Measurements from ENCODE around the gene SERF2.
"Not testable (repeated sequence)": the region's sequence is repeated elsewhere in the genome, so short reads cannot be mapped to it uniquely, and the experiment has no call there.

SERF2 gene

DNA sequence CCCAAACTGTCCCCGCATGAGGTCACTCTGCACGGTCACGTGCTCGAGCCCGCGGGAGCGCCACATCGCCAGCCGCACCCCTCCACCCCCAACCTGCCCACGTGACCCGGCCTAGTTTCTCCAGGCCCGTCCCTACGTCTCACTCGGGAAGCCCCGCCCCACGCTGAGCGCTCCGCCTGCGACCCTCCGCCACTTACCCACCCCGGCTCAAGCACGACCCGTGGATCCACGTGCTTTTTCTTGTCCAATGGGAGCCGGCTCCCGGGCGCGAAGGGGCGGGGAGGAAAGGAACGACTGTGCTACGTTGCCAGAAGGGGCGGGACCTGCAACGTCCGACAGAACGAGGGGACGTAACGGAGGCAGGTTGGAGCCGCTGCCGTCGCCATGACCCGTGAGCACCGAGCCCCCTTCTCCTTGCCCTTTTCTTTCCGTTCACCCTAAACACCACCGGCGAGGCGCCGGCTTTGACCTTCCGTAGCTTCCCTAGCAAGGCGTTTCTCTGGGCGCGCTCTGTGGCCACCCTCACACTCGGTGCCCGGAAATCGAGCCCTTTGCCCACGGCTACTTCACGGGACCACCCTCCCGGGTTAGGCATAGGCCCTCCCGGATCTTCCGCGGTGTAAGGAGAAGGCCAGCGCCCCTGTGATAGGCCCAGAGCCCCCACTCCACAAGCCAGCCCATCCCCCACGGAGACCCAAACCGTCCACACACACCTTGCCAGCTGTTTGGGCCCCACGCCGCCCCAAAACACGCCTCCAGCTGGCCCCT lies at the start of gene SERF2:
SERF2 (plus strand) TSS at position 328 of the 768 bp plus-strand sequence; CDS start at position 385, 57 bp downstream.
- peaks cover 22 to 26% of the 10 kb centered on the region in 2 donors for H3K4me1 ChIP-seq (ENCODE audit: control insufficient read depth in 2 of 2, insufficient read depth in 2 of 2, low read length in 2 of 2)
- peak within 1 kb of the TSS; percentile 99 for H3K27ac ChIP-seq (ENCODE audit: low read depth in 2 of 2, low read length in 2 of 2)
- peak within 1 kb of the TSS; percentile 98 to 99 for H3K4me3 ChIP-seq (ENCODE audit: low read length in 2 of 2)
- H3K27me3 ChIP-seq (ENCODE audit: control insufficient read depth in 2 of 2, insufficient read depth in 2 of 2, low read length in 2 of 2): no peaks in the 10 kb centered on the region
- H3K9ac ChIP-seq (ENCODE audit: low read depth in 1 of 2, low read length in 2 of 2): peak within 1 kb of the TSS; percentile 100
- no peaks in the 10 kb centered on the region for H3K9me3 ChIP-seq (ENCODE audit: control insufficient read depth in 2 of 2, low read length in 2 of 2)
- peaks cover 38 to 40% of the 10 kb centered on the region in 2 donors for H3K36me3 ChIP-seq (ENCODE audit: control insufficient read depth in 2 of 2, insufficient read depth in 2 of 2, low read length in 2 of 2)

DNA sequence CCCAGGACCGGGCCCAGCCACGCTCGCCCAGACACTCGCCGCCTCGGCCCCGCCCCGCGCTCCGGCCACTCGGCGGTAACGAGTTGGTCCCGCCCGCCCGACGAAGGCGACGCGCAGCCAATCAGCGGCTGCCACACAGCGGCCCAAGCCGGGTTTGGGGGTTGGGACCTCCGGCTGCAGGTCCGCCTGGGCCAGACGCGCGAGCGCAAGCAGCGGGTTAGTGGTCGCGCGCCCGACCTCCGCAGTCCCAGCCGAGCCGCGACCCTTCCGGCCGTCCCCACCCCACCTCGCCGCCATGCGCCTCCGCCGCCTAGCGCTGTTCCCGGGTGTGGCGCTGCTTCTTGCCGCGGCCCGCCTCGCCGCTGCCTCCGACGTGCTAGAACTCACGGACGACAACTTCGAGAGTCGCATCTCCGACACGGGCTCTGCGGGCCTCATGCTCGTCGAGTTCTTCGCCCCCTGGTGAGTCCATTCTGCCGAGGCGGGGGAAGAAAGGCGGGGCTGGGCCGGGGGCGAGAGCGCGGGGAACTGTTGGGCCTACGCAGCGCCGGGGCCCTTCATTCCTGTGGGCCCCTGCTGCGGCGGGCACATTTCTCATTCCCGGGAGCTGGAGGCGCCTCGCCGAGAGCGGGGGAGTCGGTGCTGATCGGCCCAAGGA lies 45.7 kb upstream of the SERF2 start, which contains the start of gene PDIA3:
PDIA3 (plus strand) TSS at position 194 of the 658 bp plus-strand sequence; CDS start at position 296, 102 bp downstream.
- H3K4me1 ChIP-seq (ENCODE audit: control insufficient read depth in 2 of 2, insufficient read depth in 2 of 2, low read length in 2 of 2): peaks cover 4 to 10% of the 10 kb centered on the region in 2 donors
- H3K9ac ChIP-seq (ENCODE audit: low read depth in 1 of 2, low read length in 2 of 2): peak within 1 kb of the TSS; percentile 75 to 93

GRCh38 chr15:43746903-43747309 lies 45.2 kb upstream of the SERF2 start:
- Histone ChIP-seq H3K4me1 (ENCODE audit: control insufficient read depth in 2 of 2, insufficient read depth in 2 of 2, low read length in 2 of 2) (peaks cover 4 to 12% of the 10 kb centered on the region in 2 donors), H3K9ac (ENCODE audit: low read depth in 1 of 2, low read length in 2 of 2) (peak overlapping the region; percentile 75 to 93), H3K4me3 (ENCODE audit: low read length in 2 of 2) (peak overlapping the region; percentile 80 to 85), H3K27ac (ENCODE audit: low read depth in 2 of 2, low read length in 2 of 2) (peak overlapping the region; percentile 94 to 95)
- not testable (repeated sequence) for H3K36me3 ChIP-seq (ENCODE audit: control insufficient read depth in 2 of 2, insufficient read depth in 2 of 2, low read length in 2 of 2); H3K27me3 ChIP-seq (ENCODE audit: control insufficient read depth in 2 of 2, insufficient read depth in 2 of 2, low read length in 2 of 2); H3K9me3 ChIP-seq (ENCODE audit: control insufficient read depth in 2 of 2, low read length in 2 of 2)

More for the DNA sequence above, 45.7 kb upstream of the SERF2 start, which contains the start of gene PDIA3:
- H3K27me3 ChIP-seq (ENCODE audit: control insufficient read depth in 2 of 2, insufficient read depth in 2 of 2, low read length in 2 of 2); H3K9me3 ChIP-seq (ENCODE audit: control insufficient read depth in 2 of 2, low read length in 2 of 2); H3K36me3 ChIP-seq (ENCODE audit: control insufficient read depth in 2 of 2, insufficient read depth in 2 of 2, low read length in 2 of 2): not testable (repeated sequence)
- peak within 1 kb of the TSS; percentile 80 to 85 for H3K4me3 ChIP-seq (ENCODE audit: low read length in 2 of 2)
- H3K27ac ChIP-seq (ENCODE audit: low read depth in 2 of 2, low read length in 2 of 2): peak within 1 kb of the TSS; percentile 94 to 95

DNA sequence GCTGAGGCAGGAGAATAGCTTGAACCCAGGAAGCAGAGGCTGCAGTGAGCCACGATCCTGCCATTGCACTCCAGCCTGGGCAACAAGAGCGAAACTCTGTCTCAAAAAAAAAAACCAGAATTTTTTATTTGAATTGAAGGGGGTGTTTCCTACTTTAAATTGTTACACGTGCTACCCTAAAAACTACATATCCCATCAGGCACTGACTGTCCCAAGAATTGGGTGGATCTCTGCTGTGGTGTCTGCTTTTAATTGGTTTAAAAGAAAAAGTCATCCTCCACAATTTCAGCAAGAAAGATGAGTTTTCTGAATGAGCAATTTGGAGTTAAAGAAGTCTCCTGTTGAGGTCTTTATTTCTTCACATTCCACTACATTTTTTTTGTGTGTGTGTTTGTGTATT lies 43.7 kb upstream of the SERF2 start:
- Histone ChIP-seq H3K4me1 (ENCODE audit: control insufficient read depth in 2 of 2, insufficient read depth in 2 of 2, low read length in 2 of 2) (peaks cover 4 to 12% of the 10 kb centered on the region in 2 donors), H3K27ac (ENCODE audit: low read depth in 2 of 2, low read length in 2 of 2) (no peak overlapping the region)

DNA sequence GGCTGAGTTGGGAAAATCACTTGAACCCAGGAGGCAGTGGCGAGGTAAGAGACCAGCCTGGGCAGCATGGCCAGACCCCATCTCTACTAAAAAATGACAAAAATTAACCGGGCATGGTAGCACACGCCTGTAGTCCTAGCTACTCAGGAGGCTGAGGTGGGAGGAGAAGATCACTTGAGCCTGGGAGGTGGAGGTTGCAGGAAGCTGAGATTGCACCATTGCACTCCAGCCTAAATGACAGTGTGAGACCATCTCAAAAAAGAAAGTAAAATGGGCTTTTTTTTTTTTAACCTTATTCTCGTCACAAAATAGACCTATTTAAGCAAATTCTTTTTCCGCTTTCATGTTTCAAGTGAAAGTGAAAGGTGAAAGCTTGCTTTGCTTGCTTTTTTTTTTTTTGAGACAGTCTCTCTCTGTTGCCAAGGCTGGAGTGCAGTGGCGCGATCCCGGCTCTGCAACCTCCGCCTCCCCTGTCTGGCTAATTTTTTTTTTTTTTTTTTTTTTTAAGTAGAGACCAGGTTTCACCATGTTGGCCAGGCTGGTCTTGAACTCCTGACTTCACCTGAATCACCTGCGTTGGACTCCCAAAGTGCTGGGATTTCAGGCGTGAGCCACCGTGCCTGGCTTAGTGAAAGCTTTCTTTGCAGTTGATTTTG lies 42.3 kb upstream of the SERF2 start:
- Histone ChIP-seq H3K4me3 (ENCODE audit: low read length in 2 of 2) (peak overlapping the region; percentile 23 to 37), H3K36me3 (ENCODE audit: control insufficient read depth in 2 of 2, insufficient read depth in 2 of 2, low read length in 2 of 2) (peaks cover 3 to 14% of the 10 kb centered on the region in 2 donors), H3K27me3 (ENCODE audit: control insufficient read depth in 2 of 2, insufficient read depth in 2 of 2, low read length in 2 of 2) (no peaks in the 10 kb centered on the region), H3K9ac (ENCODE audit: low read depth in 1 of 2, low read length in 2 of 2) (no peak overlapping the region), H3K4me1 (ENCODE audit: control insufficient read depth in 2 of 2, insufficient read depth in 2 of 2, low read length in 2 of 2) (peaks cover 4 to 12% of the 10 kb centered on the region in 2 donors), H3K27ac (ENCODE audit: low read depth in 2 of 2, low read length in 2 of 2) (no peak overlapping the region), H3K9me3 (ENCODE audit: control insufficient read depth in 2 of 2, low read length in 2 of 2) (no peaks in the 10 kb centered on the region)

More for the DNA sequence above, 43.7 kb upstream of the SERF2 start:
- peak overlapping the region in 1 of 2 donors; percentile 15 for H3K4me3 ChIP-seq (ENCODE audit: low read length in 2 of 2)
- H3K36me3 ChIP-seq (ENCODE audit: control insufficient read depth in 2 of 2, insufficient read depth in 2 of 2, low read length in 2 of 2): peaks cover 3 to 8% of the 10 kb centered on the region in 2 donors
- H3K9me3 ChIP-seq (ENCODE audit: control insufficient read depth in 2 of 2, low read length in 2 of 2): no peaks in the 10 kb centered on the region
- no peaks in the 10 kb centered on the region for H3K27me3 ChIP-seq (ENCODE audit: control insufficient read depth in 2 of 2, insufficient read depth in 2 of 2, low read length in 2 of 2)
- H3K9ac ChIP-seq (ENCODE audit: low read depth in 1 of 2, low read length in 2 of 2): no peak overlapping the region

- H3K4me3 ChIP-seq (ENCODE audit: low read length in 2 of 2): no peak overlapping the region
- H3K9me3 ChIP-seq (ENCODE audit: control insufficient read depth in 2 of 2, low read length in 2 of 2): no peaks in the 10 kb centered on the region
- H3K4me1 ChIP-seq (ENCODE audit: control insufficient read depth in 2 of 2, insufficient read depth in 2 of 2, low read length in 2 of 2): peaks cover 4 to 10% of the 10 kb centered on the region in 2 donors
- H3K36me3 ChIP-seq (ENCODE audit: control insufficient read depth in 2 of 2, insufficient read depth in 2 of 2, low read length in 2 of 2): peaks cover 14 to 24% of the 10 kb centered on the region in 2 donors
- no peak overlapping the region for H3K27ac ChIP-seq (ENCODE audit: low read depth in 2 of 2, low read length in 2 of 2)
- H3K27me3 ChIP-seq (ENCODE audit: control insufficient read depth in 2 of 2, insufficient read depth in 2 of 2, low read length in 2 of 2): no peaks in the 10 kb centered on the region
- no peak overlapping the region for H3K9ac ChIP-seq (ENCODE audit: low read depth in 1 of 2, low read length in 2 of 2)
These were observed 40.2 kb upstream of the SERF2 start for GRCh38 chr15:43751885-43752284.

DNA sequence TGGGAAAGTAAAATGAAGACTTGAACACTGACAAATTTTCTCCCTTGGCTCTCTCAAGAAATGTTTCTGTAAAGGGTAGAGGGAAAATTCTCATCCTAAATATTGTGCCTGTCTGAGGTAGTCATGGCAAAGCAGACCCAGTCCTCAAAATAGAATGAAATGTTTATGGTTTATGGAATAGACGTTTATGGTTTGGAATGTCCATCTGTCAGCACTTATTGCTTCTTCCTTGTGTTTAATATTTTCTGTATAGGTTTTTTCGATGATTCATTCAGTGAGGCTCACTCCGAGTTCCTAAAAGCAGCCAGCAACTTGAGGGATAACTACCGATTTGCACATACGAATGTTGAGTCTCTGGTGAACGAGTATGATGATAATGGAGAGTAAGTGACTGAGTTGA lies 29.3 kb upstream of the SERF2 start:
- no peaks in the 10 kb centered on the region for H3K4me1 ChIP-seq (ENCODE audit: control insufficient read depth in 2 of 2, insufficient read depth in 2 of 2, low read length in 2 of 2)

DNA sequence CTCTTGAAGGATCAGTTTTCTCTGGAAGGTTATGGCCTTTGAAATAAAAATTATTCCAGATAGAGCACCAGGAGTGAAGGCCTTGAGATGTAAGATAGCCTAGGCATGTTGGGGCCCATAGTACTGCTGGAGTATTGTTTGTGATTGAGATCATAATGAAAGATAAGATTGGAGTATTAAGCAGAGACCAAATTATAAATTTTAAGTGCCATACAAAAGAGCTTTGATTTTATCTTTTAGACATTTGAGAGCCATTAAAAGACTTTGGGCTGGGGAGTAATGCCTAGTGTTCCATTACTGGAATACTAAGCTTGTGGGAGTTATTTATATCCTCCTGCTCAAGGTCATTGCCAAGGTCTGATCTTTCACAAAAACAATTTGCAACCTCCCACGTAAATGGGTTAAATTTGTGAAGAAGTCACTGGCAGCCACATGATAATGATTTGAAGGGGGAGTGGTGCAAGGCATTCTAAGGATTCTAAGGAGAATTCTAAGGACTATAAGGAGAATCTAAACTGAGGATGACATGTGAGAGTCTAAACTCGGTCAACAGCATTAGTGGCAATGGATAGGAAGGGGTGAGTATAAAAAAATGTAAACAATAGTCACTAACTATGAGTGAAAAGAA lies 28.2 kb upstream of the SERF2 start:
- no peak overlapping the region for H3K9ac ChIP-seq (ENCODE audit: low read depth in 1 of 2, low read length in 2 of 2)
- no peaks in the 10 kb centered on the region for H3K9me3 ChIP-seq (ENCODE audit: control insufficient read depth in 2 of 2, low read length in 2 of 2)
- no peak overlapping the region for H3K27ac ChIP-seq (ENCODE audit: low read depth in 2 of 2, low read length in 2 of 2)
- no peaks in the 10 kb centered on the region for H3K27me3 ChIP-seq (ENCODE audit: control insufficient read depth in 2 of 2, insufficient read depth in 2 of 2, low read length in 2 of 2)
- no peaks in the 10 kb centered on the region for H3K4me1 ChIP-seq (ENCODE audit: control insufficient read depth in 2 of 2, insufficient read depth in 2 of 2, low read length in 2 of 2)
- H3K4me3 ChIP-seq (ENCODE audit: low read length in 2 of 2): no peak overlapping the region
- H3K36me3 ChIP-seq (ENCODE audit: control insufficient read depth in 2 of 2, insufficient read depth in 2 of 2, low read length in 2 of 2): peaks cover 54 to 70% of the 10 kb centered on the region in 2 donors

More for the DNA sequence above, 29.3 kb upstream of the SERF2 start:
- H3K9me3 ChIP-seq (ENCODE audit: control insufficient read depth in 2 of 2, low read length in 2 of 2): no peaks in the 10 kb centered on the region
- no peaks in the 10 kb centered on the region for H3K27me3 ChIP-seq (ENCODE audit: control insufficient read depth in 2 of 2, insufficient read depth in 2 of 2, low read length in 2 of 2)
- H3K4me3 ChIP-seq (ENCODE audit: low read length in 2 of 2): no peak overlapping the region
- H3K27ac ChIP-seq (ENCODE audit: low read depth in 2 of 2, low read length in 2 of 2): no peak overlapping the region
- H3K9ac ChIP-seq (ENCODE audit: low read depth in 1 of 2, low read length in 2 of 2): no peak overlapping the region
- H3K36me3 ChIP-seq (ENCODE audit: control insufficient read depth in 2 of 2, insufficient read depth in 2 of 2, low read length in 2 of 2): peaks cover 45 to 68% of the 10 kb centered on the region in 2 donors

DNA sequence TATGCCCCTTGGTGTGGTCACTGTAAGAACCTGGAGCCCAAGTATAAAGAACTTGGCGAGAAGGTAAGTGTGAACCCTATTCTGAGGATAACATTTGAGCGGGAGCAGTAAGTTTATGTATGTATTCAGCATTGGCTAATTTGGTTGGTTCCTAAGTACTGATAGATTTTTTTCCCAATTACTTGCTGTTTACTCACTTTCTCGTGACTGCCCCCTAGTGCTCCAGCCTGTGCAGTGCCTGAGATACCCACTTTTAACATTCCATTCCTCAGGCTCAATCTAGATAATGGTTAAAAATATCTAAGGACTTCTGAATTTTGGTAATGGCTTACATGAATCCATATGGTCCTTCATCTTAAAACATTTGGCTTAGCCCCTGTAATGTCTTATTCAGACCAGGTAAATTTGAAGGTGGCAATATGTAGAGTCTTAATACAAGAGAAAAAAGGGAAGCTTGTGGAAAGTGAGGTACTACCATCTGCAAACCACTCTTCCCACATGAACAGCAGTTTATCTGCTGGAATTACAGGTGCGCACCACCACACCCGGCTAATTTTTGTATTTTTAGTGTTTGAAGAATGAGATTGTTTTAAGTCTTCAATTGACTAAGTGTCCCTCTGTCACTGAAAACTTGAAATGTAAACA lies 22.4 kb upstream of the SERF2 start:
- no peak overlapping the region for H3K27ac ChIP-seq (ENCODE audit: low read depth in 2 of 2, low read length in 2 of 2)
- H3K4me3 ChIP-seq (ENCODE audit: low read length in 2 of 2): no peak overlapping the region
- H3K4me1 ChIP-seq (ENCODE audit: control insufficient read depth in 2 of 2, insufficient read depth in 2 of 2, low read length in 2 of 2): peaks cover 4 to 6% of the 10 kb centered on the region in 2 donors
- H3K36me3 ChIP-seq (ENCODE audit: control insufficient read depth in 2 of 2, insufficient read depth in 2 of 2, low read length in 2 of 2): peaks cover 76 to 90% of the 10 kb centered on the region in 2 donors
- H3K9ac ChIP-seq (ENCODE audit: low read depth in 1 of 2, low read length in 2 of 2): no peak overlapping the region
- H3K27me3 ChIP-seq (ENCODE audit: control insufficient read depth in 2 of 2, insufficient read depth in 2 of 2, low read length in 2 of 2): no peaks in the 10 kb centered on the region
- H3K9me3 ChIP-seq (ENCODE audit: control insufficient read depth in 2 of 2, low read length in 2 of 2): no peaks in the 10 kb centered on the region

All from mucosa of rectum (tissue), 2 donors.